ENCODE results near the gene KIF3A.
A peak's percentile ranks its signal among the peaks of the same experiment; 100 is the strongest.

KIF3A gene

DNA sequence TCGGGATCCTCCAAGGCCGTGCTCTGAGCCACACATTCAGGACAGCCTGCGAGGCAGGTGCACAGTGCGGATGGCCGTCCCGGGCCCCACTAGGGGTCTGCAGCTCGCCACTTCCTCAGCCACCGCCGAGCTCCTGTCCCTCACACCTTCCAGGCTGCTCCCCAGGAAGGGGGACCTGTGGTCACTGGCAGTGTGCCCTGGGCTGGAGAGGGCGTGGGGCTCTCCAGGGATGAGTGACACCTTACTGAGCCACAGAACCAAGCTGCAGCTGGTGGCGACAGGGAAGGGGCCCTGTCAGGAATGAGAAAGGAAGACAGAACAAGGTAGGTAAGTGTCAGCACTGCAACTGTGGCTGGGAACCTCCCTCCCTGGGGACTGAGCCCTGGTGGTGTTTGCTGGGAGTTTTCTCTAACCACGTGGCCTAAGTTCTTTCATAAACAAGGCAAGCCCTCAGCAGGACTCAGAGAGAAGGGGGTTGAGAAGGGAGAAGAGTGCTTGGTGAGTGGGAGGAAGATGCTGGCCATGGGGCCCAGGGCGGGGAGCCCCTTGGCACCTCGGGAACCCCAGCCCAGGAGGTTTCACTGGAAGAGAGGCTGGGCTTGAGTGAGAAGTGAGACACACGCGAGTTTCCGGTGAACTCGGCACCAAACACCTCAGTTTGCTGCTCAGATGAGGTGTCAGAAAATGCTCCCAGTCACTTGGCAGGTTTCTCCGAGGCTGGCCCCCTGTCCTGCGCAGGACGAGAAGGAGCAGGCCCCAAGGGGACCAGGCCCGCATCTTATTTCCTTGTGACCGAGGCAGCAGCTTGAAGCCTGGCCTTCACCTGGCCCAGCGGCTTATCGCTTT is 74.2 kb downstream of the KIF3A start:
- DNase-seq (ENCODE audit: low spot score), result peak; percentile 48

GRCh38 chr5:132662004-132662401 is 75.3 kb downstream of the KIF3A start:
- no peak for DNase-seq (ENCODE audit: low spot score)

- no peak for DNase-seq (ENCODE audit: low spot score)
Observed at GRCh38 chr5:132661231-132662003, 75.9 kb downstream of the KIF3A start.

DNA sequence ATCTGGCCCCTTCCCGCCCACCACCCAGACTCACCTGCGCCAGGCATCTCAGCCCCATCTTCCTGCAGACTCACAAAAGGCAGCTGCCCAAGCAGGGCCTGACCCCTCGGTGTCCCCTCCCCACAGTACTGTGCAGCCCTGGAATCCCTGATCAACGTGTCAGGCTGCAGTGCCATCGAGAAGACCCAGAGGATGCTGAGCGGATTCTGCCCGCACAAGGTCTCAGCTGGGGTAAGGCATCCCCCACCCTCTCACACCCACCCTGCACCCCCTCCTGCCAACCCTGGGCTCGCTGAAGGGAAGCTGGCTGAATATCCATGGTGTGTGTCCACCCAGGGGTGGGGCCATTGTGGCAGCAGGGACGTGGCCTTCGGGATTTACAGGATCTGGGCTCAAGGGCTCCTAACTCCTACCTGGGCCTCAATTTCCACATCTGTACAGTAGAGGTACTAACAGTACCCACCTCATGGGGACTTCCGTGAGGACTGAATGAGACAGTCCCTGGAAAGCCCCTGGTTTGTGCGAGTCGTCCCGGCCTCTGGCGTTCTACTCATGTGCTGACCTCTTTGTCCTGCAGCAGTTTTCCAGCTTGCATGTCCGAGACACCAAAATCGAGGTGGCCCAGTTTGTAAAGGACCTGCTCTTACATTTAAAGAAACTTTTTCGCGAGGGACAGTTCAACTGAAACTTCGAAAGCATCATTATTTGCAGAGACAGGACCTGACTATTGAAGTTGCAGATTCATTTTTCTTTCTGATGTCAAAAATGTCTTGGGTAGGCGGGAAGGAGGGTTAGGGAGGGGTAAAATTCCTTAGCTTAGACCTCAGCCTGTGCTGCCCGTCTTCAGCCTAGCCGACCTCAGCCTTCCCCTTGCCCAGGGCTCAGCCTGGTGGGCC is 77.5 kb downstream of the KIF3A start:
- DNase-seq (ENCODE audit: low spot score), result no peak

DNA sequence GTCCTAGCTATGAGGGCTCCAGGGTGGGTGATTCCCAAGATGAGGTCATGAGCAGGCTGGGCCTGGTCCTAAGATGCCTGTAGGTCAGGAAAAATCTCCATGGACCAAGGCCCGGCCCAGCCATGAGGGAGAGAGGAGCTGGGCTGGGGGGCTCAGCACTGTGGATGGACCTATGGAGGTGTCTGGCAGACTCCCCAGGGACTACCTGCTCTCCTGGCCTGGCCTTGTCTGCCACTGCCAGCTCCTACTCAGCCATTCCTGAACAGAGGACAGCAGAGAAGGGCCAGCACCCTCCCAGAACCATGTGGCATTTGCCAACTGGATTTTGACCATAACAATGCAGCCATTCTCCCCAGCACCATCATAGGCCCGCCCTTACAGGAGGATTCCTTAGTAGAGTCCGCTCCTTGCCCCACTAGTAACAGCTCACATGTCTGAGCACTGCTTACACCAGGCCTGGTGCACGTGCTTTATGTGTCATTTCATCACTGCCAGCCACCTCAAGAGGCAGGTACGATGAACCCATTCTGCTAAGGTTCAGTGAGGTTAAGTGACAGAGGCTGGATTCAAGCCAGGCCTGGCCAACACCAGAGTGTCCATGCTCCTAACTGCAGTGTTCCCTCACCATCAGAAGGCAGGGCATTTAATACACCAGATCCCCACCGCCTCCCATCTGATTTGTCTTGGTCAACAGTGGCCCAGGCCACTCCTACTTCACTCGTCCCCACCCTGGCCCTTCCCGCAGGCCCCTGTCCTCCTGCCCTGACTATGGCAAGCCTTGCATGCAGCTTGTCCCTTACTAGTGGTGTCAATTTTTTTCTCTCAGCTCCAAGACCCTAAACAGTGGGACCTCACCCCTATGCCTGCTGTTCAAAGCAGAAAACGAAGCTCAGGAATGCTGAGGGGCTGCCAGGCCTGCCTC is 78.7 kb downstream of the KIF3A start:
- DNase-seq (ENCODE audit: low spot score), result no peak

DNA sequence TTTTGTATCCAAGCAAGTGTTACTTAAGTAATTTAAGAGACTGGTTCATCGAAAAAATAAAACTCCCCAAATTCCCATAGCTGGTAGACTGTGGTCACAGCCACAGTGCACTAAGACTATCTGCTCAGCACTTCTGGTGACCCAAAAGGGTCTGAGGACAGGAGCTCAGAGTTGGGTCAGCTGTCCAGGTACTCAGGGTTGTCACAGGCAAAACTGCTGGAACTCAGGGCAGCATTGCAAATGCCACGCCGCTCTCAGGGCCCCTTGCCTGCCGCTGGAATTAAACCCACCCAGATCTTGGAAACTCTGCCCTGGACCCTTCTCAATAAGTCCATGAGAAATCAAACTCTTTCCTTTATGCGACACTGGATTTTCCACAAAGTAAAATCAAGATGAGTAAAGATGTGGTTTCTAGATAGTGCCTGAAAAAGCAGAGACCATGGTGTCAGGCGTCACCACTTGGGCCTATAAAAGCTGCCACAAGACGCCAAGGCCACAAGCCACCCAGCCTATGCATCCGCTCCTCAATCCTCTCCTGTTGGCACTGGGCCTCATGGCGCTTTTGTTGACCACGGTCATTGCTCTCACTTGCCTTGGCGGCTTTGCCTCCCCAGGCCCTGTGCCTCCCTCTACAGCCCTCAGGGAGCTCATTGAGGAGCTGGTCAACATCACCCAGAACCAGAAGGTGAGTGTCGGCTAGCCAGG is 79.5 kb downstream of the KIF3A start, which contains the start of gene IL13:
Gene IL13, plus strand, starts transcription at position 498 of the 705 bp plus-strand sequence. Its CDS starts 14 bp downstream, at position 512.
- DNase-seq (ENCODE audit: low spot score), result no peak

DNA sequence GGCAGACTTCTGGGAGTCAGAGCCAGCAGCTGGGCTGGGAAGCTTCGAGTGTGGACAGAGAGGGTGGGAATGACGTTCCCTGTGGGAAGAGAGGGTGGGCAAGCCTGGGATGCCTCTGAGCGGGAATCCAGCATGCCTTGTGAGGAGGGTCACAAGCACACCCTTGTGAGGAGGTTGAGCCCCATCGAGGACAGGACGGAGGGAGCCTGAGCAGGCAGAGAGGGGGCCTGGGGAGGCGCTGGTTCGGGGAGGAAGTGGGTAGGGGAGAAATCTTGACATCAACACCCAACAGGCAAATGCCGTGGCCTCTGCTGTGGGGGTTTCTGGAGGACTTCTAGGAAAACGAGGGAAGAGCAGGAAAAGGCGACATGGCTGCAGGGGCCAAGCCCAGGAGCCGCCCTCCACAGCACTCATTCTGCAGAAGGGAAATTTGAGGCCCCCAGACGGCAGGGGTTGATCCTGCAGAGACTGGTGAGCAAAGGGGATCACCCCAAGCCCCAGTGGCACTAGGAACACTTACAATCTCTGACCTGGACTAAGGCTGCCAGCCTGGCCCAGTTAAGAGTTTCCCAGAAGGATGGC is 80.5 kb downstream of the KIF3A start:
- no peak for DNase-seq (ENCODE audit: low spot score)

DNA sequence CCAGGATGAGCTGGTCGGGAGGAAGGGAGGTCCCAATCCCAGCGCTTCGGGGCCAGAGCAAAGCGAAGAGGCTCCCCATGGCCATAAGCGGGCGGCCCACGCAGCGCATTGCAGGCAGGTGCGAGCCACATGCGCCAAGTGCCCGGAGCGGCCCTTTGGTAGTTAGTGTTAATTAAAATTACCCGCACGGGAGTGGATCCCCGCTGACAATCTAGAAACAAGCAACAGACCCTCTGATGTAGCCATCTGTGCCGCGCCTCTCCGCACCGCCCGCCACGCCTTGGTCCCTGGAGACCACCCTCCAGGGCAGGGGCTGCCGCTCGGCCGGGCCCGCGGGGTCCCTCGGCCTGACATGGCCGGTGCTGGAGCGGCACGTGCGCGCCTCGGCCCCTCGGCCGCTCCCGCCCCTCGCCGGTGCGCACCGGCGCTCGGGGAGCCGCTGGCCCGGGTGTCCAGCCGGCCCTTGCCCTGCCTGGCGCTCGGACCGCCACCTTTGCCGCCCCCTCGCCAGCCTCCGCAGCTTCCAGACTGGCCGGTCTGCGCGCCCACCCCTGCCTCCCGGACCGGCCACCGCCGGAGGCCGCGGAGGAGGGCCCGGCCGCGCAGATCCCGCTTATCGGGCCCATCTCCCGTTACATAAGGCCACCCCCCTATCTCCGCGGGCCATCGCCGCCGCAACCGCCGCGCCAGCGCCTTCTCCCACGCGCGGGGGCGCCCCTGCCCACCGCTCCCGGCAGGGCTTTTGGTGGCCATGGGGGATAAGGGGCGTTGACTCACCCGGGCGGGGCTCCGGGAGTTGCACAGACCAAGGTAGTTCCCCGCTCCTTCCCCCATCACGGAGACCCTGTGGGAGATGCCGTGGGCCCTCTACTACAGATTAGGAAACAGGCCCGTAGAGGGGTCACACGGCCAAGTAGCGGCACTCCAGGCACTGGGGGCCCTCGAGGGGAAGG is 81.2 kb downstream of the KIF3A start:
- peak; percentile 76 for DNase-seq (ENCODE audit: low spot score)

GRCh38 chr5:132653716-132654115 is 83.6 kb downstream of the KIF3A start:
- no peak for DNase-seq (ENCODE audit: low spot score)

- DNase-seq (ENCODE audit: low spot score), result no peak
Observed at GRCh38 chr5:132651838-132652469, 85.4 kb downstream of the KIF3A start.

DNA sequence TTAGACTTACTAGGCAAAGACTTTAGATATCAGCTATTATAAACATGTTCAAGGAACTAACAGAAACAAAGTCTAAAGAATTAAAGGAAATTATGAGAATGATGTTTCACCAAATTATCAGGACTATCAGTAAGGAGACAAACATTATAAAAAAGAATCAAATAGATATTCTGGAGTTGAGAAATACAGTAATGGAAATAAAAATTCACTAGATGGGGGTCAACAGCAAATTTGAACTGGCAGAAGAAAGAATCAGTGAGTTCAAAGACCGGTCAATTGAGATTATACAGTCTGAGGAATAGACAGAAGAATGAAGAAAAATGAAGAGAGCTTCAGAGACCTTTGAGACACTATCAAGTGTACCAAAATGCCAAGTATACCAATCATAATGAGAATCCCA is 89.0 kb downstream of the KIF3A start:
- DNase-seq (ENCODE audit: low spot score), result no peak

- DNase-seq (ENCODE audit: low spot score), result no peak
Observed at GRCh38 chr5:132647473-132647872, 89.9 kb downstream of the KIF3A start.

- DNase-seq (ENCODE audit: low spot score), result no peak
Observed at GRCh38 chr5:132646583-132647266, 90.6 kb downstream of the KIF3A start.

- no peak for DNase-seq (ENCODE audit: low spot score)
Observed at GRCh38 chr5:132644177-132644576, 93.2 kb downstream of the KIF3A start.

Data from iPS-NIHi11 (cell line).